Measurements from ENCODE around the gene TMEM63C. TPM values are rescaled to one million over a fixed set of nuclear protein-coding genes. Genes with fewer than 3 reads are reported as not detected.

TMEM63C gene
- total RNA-seq, 2 experiments from 2014 or later, result 0.79 to 6.6 TPM

DNA sequence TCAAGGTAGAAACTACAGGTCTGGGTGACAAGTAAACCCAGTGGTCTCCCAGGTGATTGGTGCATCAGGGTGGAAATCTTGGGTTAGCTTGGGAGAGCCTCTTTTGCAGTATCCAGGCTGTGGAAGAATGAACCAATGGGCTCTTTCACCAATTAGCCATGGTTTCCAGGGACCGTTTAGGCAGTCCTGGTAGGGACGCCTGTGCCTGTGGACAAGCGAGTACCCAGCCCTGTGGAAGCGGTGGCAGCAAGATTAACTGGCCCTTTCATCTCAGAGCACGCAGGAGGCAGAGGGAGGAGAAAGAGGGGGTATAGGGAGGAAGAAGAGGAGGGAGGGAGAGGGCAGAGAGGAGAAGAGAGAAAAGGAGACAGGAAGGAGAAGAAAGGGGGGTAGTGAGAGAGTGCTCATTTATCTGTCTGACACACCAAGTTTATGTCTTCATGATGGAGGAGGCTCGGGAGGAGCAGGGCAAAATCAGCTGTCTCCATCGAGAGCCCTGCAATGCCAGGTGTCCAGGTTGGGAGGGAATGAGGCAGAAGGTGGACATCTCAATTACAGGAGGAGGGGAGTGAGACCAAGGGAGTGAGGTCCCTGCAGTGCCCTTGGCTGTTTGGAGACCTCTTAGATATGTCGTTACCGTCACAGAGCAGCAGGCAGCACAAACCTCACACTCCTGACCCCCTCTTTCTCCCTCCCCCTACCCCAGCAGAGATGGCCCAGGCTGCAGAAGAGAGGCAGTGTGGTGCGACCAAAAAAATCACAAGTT, 35.4 kb upstream of the TMEM63C start:
- Histone ChIP-seq H3K36me3 (ENCODE audit: insufficient read depth, low read length) (no peaks in the 10 kb centered on the region), H3K4me2 (ENCODE audit: low read length) (no peak overlapping the region), H3K9me2 (ENCODE audit: insufficient read depth, low read length) (no peaks in the 10 kb centered on the region), H2AFZ (ENCODE audit: low read length) (no peak overlapping the region), H4K20me1 (ENCODE audit: insufficient read depth, low read length) (no peaks in the 10 kb centered on the region), H3K27ac (ENCODE audit: low read depth, low read length, poor library complexity, severe bottlenecking) (no peak overlapping the region), H3K4me1 (ENCODE audit: insufficient read depth, low read length, poor library complexity, severe bottlenecking) (no peaks in the 10 kb centered on the region), H3K79me2 (ENCODE audit: insufficient read depth, low read depth, low read length) (no peaks in the 10 kb centered on the region), H3K4me3 (ENCODE audit: low read depth, low read length, poor library complexity, severe bottlenecking) (no peak overlapping the region), H3K9me3 (ENCODE audit: low read length) (no peaks in the 10 kb centered on the region)
- POLR2A ChIA-PET, result no interaction called here
- no peak for DNase-seq (ENCODE audit: low spot score)
- BruUV-seq (replicated peaks), result no TSS peak
- intact Hi-C loops (cut with micrococcal nuclease; ENCODE audit: unreplicated experiment), result no loop called here
- CTCF ChIA-PET (ENCODE audit: unreplicated experiment), result interaction anchor here (1.0 to 1.3 kb wide), 2 partner anchors 23 to 44 kb away, joined by 3 to 4 read pairs; no protein-coding TSS in a partner anchor
- TF ChIP-seq, protein P1, sequence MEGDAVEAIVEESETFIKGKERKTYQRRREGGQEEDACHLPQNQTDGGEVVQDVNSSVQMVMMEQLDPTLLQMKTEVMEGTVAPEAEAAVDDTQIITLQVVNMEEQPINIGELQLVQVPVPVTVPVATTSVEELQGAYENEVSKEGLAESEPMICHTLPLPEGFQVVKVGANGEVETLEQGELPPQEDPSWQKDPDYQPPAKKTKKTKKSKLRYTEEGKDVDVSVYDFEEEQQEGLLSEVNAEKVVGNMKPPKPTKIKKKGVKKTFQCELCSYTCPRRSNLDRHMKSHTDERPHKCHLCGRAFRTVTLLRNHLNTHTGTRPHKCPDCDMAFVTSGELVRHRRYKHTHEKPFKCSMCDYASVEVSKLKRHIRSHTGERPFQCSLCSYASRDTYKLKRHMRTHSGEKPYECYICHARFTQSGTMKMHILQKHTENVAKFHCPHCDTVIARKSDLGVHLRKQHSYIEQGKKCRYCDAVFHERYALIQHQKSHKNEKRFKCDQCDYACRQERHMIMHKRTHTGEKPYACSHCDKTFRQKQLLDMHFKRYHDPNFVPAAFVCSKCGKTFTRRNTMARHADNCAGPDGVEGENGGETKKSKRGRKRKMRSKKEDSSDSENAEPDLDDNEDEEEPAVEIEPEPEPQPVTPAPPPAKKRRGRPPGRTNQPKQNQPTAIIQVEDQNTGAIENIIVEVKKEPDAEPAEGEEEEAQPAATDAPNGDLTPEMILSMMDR (conservative IDR thresholded peaks at IDR 0.05; ENCODE audit: low read length), result no peak
- no peak for TF ChIP-seq EZH2phosphoT487 (IDR thresholded peaks at IDR 0.05; ENCODE audit: borderline replicate concordance, low read depth, low read length)

DNA sequence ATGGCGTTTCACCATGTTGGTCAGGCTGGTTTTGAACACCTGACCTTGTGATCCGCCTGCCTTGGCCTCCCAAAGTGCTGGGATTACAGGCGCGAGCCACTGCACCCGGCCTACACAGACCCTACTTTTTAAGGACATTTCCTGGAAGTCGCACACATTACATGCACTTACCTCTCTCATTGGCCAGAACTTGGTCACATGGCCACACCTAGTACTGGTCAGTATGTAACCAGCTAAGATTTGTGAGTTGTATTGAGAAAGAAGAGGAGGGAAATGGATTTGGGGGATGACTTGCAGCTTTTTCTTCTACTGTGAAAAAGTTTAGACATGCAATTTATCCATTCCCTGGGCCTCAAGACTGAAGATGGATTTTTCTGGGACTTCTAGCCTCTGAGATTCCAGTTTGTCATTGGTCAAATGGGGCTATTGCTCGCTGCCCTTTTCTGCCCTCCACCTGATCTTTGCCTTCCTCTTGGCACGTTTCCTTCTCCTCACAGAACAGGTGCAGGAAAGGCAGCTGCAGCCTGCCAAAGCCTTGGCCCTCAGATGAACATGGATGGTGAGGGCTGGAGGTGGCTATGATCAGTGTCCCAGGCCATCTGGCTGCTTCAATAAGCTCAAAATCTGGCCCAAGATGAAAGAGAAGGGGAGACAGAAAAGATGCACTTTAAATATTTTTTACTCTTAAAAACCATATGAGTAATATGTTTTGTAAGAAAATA, 32.9 kb upstream of the TMEM63C start:
- H3K79me2 ChIP-seq (ENCODE audit: insufficient read depth, low read depth, low read length), result no peaks in the 10 kb centered on the region
- intact Hi-C loops (cut with micrococcal nuclease; ENCODE audit: unreplicated experiment), result no loop called here
- no peak for TF ChIP-seq EZH2phosphoT487 (IDR thresholded peaks at IDR 0.05; ENCODE audit: borderline replicate concordance, low read depth, low read length)
- TF ChIP-seq, protein P1 (conservative IDR thresholded peaks at IDR 0.05; ENCODE audit: low read length), result no peak

More for the DNA sequence above, 32.9 kb upstream of the TMEM63C start:
- no peaks in the 10 kb centered on the region for H4K20me1 ChIP-seq (ENCODE audit: insufficient read depth, low read length)
- BruUV-seq (replicated peaks), result no TSS peak
- DNase-seq (ENCODE audit: low spot score), result no peak
- no peak overlapping the region for H3K4me2 ChIP-seq (ENCODE audit: low read length)
- no peak overlapping the region for H2AFZ ChIP-seq (ENCODE audit: low read length)
- no peaks in the 10 kb centered on the region for H3K9me2 ChIP-seq (ENCODE audit: insufficient read depth, low read length)
- H3K27ac ChIP-seq (ENCODE audit: low read depth, low read length, poor library complexity, severe bottlenecking), result no peak overlapping the region
- peaks cover 7% of the 10 kb centered on the region for H3K4me1 ChIP-seq (ENCODE audit: insufficient read depth, low read length, poor library complexity, severe bottlenecking)
- H3K4me3 ChIP-seq (ENCODE audit: low read depth, low read length, poor library complexity, severe bottlenecking), result no peak overlapping the region
- no peaks in the 10 kb centered on the region for H3K9me3 ChIP-seq (ENCODE audit: low read length)
- POLR2A ChIA-PET, result interaction anchor here (0.8 to 1.9 kb wide), 6 partner anchors 14 to 64 kb away, joined by 3 to 6 read pairs (median 4); no protein-coding TSS in a partner anchor
- CTCF ChIA-PET (ENCODE audit: unreplicated experiment), result interaction anchor here (1.2 to 1.6 kb wide), 2 partner anchors 25 to 65 kb away, joined by 4 read pairs; no protein-coding TSS in a partner anchor
- H3K36me3 ChIP-seq (ENCODE audit: insufficient read depth, low read length), result no peaks in the 10 kb centered on the region

All from OCI-LY7 (cell line).